Epithelial cell of esophagus (primary cell): ENCODE results near the gene ADGRG3.

Source experiments
- DNase-seq: peaks from one replicate; pipeline ENCODE4 v3.0.0; 2010; ENCODE audit warnings: low read depth
- H3K4me3 ChIP-seq: 2 replicates; pipeline ENCODE4 v1.5.1; 2011; ENCODE audit warnings: mild to moderate bottlenecking, low read length, control low read depth
- CTCF ChIP-seq: IDR thresholded peaks from 2 replicates; pipeline ENCODE4 v1.5.1; 2011; ENCODE audit warnings: low read depth, mild to moderate bottlenecking, low read length, control low read depth, inconsistent platforms; ENCODE audit not compliant: insufficient read depth; ENCODE audit errors: missing control alignments

The ADGRG3 gene

GRCh38 chr16:57628008-57628781 lies 39.9 kb upstream of the ADGRG3 start, which contains the start of gene ADGRG1:
TSS of gene ADGRG1 (plus strand) at chr16:57628630. CDS start at chr16:57650288, 21,658 bp downstream.
- peak within 1 kb of the TSS; percentile 60 for H3K4me3 ChIP-seq
- peak; percentile 98 for DNase-seq
- TF ChIP-seq CTCF = peak; percentile 35

- H3K4me3 ChIP-seq = peak overlapping the region; percentile 60
- TF ChIP-seq CTCF = no peak
- DNase-seq = no peak
Observed at GRCh38 chr16:57628783-57629293, 39.3 kb upstream of the ADGRG3 start.

GRCh38 chr16:57629516-57630406 lies 38.3 kb upstream of the ADGRG3 start:
- peak overlapping the region; percentile 60 for H3K4me3 ChIP-seq
- no peak for DNase-seq

GRCh38 chr16:57630407-57630797 lies 37.7 kb upstream of the ADGRG3 start:
- H3K4me3 ChIP-seq = no peak overlapping the region
- DNase-seq = no peak
- TF ChIP-seq CTCF = no peak

More at GRCh38 chr16:57629516-57630406, 38.3 kb upstream of the ADGRG3 start:
- no peak for TF ChIP-seq CTCF

GRCh38 chr16:57630931-57631845 lies 36.9 kb upstream of the ADGRG3 start:
- DNase-seq = no peak
- no peak overlapping the region for H3K4me3 ChIP-seq
- no peak for TF ChIP-seq CTCF

- DNase-seq = no peak
- no peak for TF ChIP-seq CTCF
- H3K4me3 ChIP-seq = no peak overlapping the region
Observed at GRCh38 chr16:57632568-57632967, 35.5 kb upstream of the ADGRG3 start.
